HG02642 (cell line): ENCODE data around the gene CBR3.

Experiments used
- ATAC-seq: cut with Tn5 transposase; IDR thresholded peaks from one replicate; pipeline ENCODE4 v1.9.1; 2021; ENCODE audit warnings: mild to moderate bottlenecking; ENCODE audit not compliant: unreplicated experiment, poor library complexity

The CBR3 gene

DNA sequence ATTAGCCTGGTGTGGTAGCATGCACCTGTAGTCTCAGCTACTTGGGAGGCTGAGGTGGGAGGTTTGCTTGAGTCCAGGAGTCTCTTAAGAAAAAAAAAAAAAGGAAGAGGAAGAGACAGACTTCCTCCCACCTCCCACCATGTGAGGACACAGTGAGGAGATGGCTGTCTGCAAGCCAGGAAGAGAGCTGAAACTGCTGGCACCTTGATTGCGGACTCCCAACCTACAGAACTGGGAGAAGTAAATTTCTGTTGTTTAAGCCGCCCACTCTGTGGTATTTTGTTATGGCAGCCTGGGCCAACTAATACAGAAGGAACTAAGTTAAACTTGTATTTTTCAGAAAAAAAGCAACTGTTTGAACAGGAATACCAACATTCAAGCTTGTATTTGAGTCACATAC is 43.5 kb downstream of the CBR3 start:
- ATAC-seq: no peak

DNA sequence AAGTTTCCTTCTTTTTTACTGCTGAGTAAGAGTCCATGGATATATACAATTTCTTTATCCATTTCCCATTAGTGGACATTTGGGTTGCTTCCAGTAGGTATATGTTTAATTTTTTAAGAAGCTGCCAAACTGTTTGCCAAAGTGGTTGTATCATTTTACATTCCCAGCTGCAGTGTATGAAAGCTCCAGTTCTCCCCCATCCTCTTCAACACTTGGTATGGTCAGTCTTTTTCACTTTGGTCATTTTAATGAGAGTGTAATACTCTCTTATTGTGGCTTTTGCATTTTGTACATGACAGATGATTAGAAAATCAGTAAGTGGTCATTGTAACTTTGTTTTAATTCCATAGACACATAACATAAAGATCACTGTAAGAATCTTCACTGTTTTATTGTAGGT is 44.3 kb downstream of the CBR3 start:
- no peak for ATAC-seq

DNA sequence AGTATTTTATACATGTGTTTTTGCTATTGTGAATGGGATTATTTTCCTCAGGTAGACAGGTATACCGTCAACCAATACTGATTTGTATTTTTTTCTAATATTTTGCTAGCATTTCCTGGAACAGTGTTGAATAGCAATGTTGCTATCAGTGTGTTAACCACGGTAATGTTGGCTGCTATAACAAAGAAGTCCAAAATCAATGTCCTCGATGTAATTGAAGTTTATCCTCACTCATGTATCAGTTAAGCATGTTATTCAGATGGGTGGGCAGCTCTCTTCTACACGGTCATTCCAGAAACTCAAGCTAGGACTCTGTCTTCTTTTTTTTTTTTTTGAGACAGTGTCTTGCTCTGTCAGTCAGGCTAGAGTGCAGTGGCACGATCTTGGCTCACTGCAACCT is 46.1 kb downstream of the CBR3 start:
- no peak for ATAC-seq

DNA sequence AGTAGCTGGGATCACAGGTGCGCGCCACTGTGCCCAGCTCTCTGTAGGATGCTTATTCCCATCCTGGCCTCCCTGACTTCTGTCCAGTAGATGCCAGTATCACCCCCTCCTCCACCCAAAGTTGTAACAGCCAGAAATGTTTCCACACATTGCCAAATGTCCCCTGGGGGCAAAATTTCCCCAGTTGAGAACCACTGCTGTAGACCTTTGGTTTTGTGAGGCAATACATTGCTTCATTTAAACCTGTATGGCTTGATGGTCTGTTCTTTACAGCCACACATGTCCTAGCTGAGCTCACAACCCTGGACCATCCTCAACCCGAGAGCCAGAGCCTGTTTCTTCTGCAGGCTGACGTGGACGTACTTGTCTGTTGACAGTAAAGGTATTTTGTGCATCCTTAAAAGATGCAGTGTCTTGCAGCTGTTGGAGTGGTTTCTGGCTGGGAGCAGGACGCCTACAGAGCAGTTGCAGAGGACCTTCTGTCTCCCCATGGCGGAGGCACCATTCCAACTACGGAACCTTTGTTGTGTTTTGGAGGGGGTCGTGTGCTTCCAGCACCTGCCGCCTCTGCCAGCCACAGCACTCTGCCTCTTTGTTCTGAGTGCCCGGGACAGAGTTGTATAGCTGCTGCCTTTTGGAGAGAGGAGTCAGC is 48.4 kb downstream of the CBR3 start:
- ATAC-seq: no peak

DNA sequence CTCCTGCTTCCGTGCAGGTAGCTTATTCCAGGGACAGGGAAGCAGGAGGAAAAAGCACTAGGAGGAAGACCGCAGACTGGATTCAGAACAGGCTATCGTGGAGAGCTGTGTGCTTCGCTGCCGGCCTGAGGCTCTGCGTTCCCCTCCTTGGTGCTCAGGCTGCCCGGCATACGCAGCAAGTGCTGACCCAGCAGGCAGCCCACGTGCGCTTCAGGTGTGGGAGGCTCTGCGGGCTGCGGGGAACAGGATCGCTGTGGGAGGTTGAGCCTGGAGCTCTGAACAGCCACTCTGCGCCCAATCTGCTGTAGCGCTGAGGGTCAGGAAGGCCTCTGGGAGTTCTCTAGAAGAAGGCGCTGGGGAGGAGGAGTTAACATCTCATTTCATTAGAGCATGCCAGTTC is 49.7 kb downstream of the CBR3 start:
- ATAC-seq: no peak

DNA sequence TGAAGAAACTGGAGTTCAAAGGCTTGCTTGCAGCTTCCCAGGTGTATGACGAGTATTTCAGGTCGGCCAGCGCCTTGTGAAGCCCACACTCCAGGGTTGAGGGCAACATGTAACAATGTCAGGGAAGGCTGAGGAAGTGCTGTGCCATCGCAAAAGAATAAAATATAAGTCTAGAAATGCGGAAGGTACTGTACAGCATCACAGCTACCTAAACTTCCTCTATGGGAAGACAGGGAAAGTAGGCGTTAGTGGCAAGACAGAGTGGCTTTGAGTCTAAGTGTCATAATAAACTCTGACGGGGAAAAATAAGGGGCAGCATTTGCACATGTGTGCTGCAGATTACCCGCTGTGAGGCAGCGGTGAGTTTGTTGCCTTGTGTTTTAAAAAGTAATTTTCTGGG is 50.6 kb downstream of the CBR3 start:
- ATAC-seq: no peak

DNA sequence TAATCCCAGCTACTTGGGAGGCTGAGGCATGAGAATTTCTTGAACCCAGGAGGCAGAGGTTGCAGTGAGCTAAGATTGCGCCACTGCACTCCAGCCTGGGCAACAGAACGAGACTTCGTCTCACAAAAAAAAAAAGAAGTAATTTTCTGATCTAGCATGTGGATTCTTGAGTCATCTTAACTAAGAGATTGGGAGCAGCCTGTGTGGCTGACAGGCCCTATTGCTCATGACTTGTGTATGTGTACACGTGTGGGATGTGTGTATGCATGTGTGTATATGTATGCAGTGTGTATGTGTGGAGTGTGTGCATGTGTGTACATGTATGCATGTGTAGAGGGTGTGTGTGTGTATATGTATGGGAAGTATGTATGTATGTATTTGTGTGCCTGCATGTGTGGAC is 51.2 kb downstream of the CBR3 start:
- no peak for ATAC-seq

DNA sequence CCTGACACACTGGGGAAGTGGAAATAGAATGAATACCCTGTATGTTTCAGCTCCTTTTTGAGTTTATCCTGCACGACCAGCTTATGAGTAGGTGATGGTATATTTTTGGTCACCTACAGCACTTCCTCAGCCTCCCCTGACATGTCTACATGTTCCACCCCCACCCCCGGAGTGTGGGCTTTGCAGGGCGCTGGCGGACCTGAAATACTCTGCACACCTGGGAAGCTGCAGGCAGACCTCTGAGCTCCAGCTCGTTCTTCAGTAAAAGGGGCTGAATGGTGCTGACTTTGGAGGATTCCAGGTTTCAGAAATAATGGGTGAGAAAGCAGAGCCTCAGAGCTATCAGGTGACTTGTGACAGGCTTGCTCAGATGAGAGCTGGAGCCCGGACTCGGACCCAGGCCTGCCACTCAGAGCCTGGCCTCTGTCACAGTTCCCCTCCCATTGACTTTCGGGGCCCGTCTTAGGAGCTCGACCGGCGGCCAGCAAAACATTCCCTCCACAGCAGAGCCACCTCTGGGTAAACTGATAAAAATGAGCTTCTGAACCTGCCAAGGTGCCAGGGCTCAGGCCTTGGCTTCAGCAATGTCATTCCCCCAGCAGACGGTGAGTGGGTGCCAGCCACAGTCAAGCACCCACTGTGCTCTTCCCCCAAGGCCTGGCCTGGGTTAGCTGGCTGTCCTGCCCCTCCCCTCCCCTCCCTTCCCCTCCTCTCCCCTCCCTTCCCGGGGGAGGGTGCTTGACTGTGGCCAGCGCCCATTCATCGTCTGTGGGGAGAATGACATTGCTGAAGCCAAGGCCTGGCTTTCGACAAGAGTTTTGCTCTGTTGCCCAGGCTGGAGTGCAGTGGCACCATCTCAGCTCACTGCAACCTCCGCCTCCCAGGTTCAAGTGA is 51.9 kb downstream of the CBR3 start:
- ATAC-seq: no peak

DNA sequence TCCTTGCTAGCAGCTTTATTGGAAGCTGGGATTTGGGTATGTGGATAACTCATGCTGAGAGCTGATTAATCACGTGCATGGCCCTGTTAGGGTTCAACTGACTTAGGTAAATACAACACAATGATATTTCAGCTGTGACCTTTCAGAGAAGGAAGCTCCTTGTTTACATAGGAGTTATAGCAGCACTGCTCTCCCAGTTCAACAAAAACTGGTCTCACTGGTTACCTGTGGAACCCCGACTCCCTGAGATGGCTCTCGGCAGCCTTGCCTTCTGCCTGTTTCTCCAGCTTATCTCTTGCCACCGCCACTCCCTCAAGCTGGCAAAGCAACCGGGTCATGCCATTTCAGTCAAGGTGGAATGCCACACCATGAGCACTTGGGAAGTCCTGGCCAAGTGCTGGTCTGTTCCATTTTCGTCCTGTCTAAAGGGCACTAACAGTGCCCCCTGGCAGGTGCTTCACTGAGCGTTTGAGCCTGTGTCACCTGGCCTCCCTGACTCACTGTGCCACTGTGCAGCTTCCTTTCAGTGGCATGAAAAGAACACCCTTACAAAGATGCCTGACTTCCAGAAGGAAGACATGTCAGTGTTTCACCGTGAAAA is 53.3 kb downstream of the CBR3 start:
- ATAC-seq: no peak

DNA sequence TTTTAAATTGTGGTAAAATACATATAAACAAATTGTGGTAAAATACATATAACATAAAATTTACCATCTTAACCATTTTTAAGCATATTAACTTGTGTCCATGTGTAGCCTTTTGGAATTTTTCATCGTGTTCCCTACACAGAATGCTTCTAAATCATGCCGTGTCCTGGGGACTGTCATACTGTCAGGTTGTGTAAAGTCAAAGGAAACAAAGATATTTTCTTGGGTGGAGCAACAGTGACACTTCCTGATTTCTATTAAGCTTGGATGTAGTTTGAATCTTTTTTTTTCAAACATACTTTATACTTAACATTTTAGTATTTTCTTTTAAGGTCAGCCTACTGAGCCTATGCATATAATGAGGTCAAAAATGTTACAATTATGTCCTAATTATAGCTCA is 54.1 kb downstream of the CBR3 start:
- ATAC-seq: no peak

DNA sequence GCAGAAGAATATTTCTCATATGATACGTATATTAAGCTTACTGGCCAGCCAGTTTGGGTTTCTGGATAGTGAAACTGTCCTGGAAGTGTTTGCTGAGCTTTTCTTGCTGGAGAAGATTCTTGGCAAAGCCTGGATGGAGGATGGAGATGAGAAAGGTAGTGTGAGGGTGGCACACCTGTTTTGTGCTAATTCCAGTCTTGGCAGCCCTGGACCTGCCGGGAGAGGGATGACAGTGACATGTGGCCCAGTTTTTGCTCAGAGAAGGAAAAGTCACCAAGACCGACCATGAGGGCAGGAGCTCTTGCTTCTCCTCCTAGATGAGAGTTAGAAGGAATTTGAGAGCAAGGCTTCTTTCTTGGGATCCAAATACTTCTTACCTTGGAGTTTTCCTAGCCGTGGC is 55.9 kb downstream of the CBR3 start:
- no peak for ATAC-seq

DNA sequence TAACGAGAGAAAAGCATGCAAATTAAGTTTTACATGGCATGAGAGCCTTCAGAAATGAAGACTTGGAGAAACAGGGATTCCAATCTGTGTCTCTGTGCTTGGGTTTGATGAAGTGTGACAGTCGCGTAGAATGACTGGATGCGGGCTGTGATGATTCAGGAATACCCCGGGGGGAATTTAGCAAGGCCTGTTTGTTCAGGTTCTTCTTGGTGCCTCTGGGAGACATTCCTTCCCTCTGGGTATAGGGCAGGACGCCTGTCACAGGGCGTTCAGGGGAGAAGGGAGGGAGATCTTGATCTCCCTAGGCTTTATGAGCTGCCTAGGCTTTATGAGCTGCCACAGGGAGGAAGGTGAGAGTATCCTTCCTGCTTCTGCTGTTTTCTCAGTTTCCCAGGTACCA is 58.3 kb downstream of the CBR3 start:
- ATAC-seq: no peak

DNA sequence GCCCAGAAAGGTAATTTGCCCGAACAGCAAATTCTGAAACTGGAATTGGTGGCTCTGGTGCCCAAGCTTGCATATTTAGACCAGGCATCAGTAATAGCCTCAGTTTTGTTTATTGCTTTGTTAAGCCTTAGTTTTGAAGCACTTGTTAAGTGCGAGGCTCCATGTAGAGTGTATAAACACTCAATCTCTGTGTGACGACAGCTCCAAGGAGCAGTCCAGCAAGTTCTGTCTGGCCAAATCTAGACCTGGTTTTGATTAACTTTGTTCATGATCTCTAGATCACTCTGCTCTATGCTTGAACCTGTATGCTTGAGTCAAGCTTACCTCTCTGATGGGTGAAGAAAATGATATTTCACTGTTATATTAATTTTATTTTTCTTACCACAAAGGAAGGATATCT is 59.1 kb downstream of the CBR3 start:
- ATAC-seq: no peak

DNA sequence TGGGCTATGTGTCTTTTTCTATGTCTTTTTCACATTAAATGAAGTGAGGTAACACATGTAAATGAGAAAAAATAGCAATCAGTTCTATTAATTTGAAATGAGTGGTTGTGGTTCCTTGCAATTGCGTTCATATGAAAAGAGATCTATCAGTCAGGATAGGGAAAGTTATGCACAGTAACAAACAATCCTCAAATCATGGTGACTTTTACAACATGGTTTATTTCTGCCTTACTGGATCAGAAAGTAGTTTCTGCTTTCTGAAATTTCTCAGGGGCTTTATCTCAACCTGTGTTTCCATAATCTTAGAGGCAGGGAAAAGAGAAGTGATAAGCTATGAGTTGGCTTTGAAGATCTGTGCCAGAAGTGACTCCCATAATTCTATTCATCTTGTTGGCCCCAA is 60.7 kb downstream of the CBR3 start:
- ATAC-seq: no peak
